Uterus (tissue), 4 donors: Measurements from ENCODE around the gene CIAO3. TPM values are rescaled to one million over a fixed set of nuclear protein-coding genes. Genes with fewer than 3 reads are reported as not detected.

Source experiments
- DNase-seq, 2 donors: peaks; one replicate each; pipeline ENCODE4 v3.0.0-alpha.2; 2019 to 2020
- H3K27ac ChIP-seq, 2 donors: fragments of 200-600 bp; sonication (generic); 1 replicate in 1 of 2; 2 replicates in 1 of 2; pipeline ENCODE4 v1.5.1; 2016 to 2018
- H3K27me3 ChIP-seq, 2 donors: fragments of 200-600 bp; sonication (generic); one replicate each; pipeline ENCODE4 v1.5.1; 2018 to 2019; ENCODE audit warnings: control low read depth in 1 of 2
- H3K36me3 ChIP-seq, 2 donors: fragments of 200-600 bp; sonication (generic); one replicate each; pipeline ENCODE4 v1.5.1; 2019; ENCODE audit warnings: control low read depth in 1 of 2
- H3K4me1 ChIP-seq, 2 donors: fragments of 200-600 bp; sonication (generic); one replicate each; pipeline ENCODE4 v1.5.1; 2018 to 2019; ENCODE audit warnings: control low read depth in 1 of 2
- H3K4me3 ChIP-seq, 2 donors: fragments of 200-600 bp; sonication (generic); 1 replicate in 1 of 2; 2 replicates in 1 of 2; pipeline ENCODE4 v1.5.1; 2018 to 2019; ENCODE audit warnings: mild to moderate bottlenecking in 1 of 2
- H3K9me3 ChIP-seq, 2 donors: fragments of 200-600 bp; sonication (generic); one replicate each; pipeline ENCODE4 v1.5.1; 2019; ENCODE audit warnings: control low read depth in 1 of 2
- CTCF ChIP-seq, 4 experiments: fragments of 200-600 bp in 2 of 4; fragments of 450-650 bp in 2 of 4; sonication (generic) in 2 of 4; IDR thresholded peaks; one replicate each; pipeline ENCODE4 v1.5.1; 2016 to 2019; ENCODE audit warnings: antibody characterized with exemption in 4 of 4, mild to moderate bottlenecking in 2 of 4, moderate library complexity in 1 of 4
- POLR2A ChIP-seq, 2 donors: fragments of 450-650 bp; IDR thresholded peaks; one replicate each; pipeline ENCODE4 v1.6.1; 2016; ENCODE audit warnings: antibody characterized with exemption in 2 of 2, mild to moderate bottlenecking in 1 of 2, moderate library complexity in 1 of 2
- intact Hi-C: fragments of 100-400 bp; cut with DNase I; formaldehyde crosslinking; loops from one replicate; pipeline ENCODE4 v1.15.1; 2023; ENCODE audit warnings: low total_unique reads
- total RNA-seq, 4 donors: library from RNA; depleted of rRNA in 3 of 4; stranded (reverse); fragments of >200 nt in 3 of 4; gene quantifications; one replicate each; pipeline versions ENCODE4 v1.1.0 to v1.2.4, GENCODE V29; 2014 to 2023
- donor health status: DM: yes; HTN: yes; CAD: no.

CIAO3 gene
- total RNA-seq, 4 donors from 2014 or later: 14.1 to 43.3 (median 25.0) TPM

GRCh38 chr16:720990-721764 is 19.6 kb downstream of the CIAO3 start, which contains the start of gene ANTKMT:
Gene ANTKMT (plus strand): TSS chr16:721146. CDS start chr16:721275, 129 bp downstream.
- intact Hi-C loops: no loop called here
- Histone ChIP-seq H3K9me3 (no peaks in the 10 kb centered on the region), H3K27ac (peak within 1 kb of the TSS; percentile 79 to 84), H3K4me3 (peak within 1 kb of the TSS; percentile 64 to 79), H3K36me3 (no peaks in the 10 kb centered on the region), H3K4me1 (peaks cover 3 to 20% of the 10 kb centered on the region in 2 donors), H3K27me3 (peaks cover 0 to 3% of the 10 kb centered on the region in 2 donors)
- DNase-seq: peak; percentile 57 to 78
- TF ChIP-seq CTCF (IDR thresholded peaks at IDR 0.05) (peak in 3 of 4 experiments; percentile 18 to 44 (median 27)), POLR2A (IDR thresholded peaks at IDR 0.05) (peak; percentile 33 to 67)

- peak; percentile 51 to 58 for DNase-seq
- Histone ChIP-seq H3K4me1 (peaks cover 5 to 26% of the 10 kb centered on the region in 2 donors), H3K27ac (peak overlapping the region; percentile 79 to 84), H3K9me3 (no peaks in the 10 kb centered on the region), H3K36me3 (no peaks in the 10 kb centered on the region), H3K27me3 (no peaks in the 10 kb centered on the region), H3K4me3 (peak overlapping the region; percentile 64 to 79)
- intact Hi-C loops: no loop called here
- TF ChIP-seq POLR2A (IDR thresholded peaks at IDR 0.05) (no peak), CTCF (IDR thresholded peaks at IDR 0.05) (no peak)
Observed at GRCh38 chr16:720447-720989, 20.3 kb downstream of the CIAO3 start.

GRCh38 chr16:719815-720446 is 20.9 kb downstream of the CIAO3 start:
- no peaks in the 10 kb centered on the region for H3K9me3 ChIP-seq
- no peaks in the 10 kb centered on the region for H3K36me3 ChIP-seq
- intact Hi-C loops: no loop called here
- TF ChIP-seq CTCF (IDR thresholded peaks at IDR 0.05): no peak
- no peak for TF ChIP-seq POLR2A (IDR thresholded peaks at IDR 0.05)
- no peak for DNase-seq
- H3K4me3 ChIP-seq: peak overlapping the region; percentile 64 to 79
- peak overlapping the region; percentile 79 to 84 for H3K27ac ChIP-seq
- H3K27me3 ChIP-seq: no peaks in the 10 kb centered on the region
- H3K4me1 ChIP-seq: peaks cover 5 to 29% of the 10 kb centered on the region in 2 donors

- TF ChIP-seq CTCF (IDR thresholded peaks at IDR 0.05): no peak
- no peak for TF ChIP-seq POLR2A (IDR thresholded peaks at IDR 0.05)
- no peak overlapping the region for H3K27ac ChIP-seq
- H3K9me3 ChIP-seq: no peaks in the 10 kb centered on the region
- H3K36me3 ChIP-seq: no peaks in the 10 kb centered on the region
- peaks cover 5 to 29% of the 10 kb centered on the region in 2 donors for H3K4me1 ChIP-seq
- intact Hi-C loops: no loop called here
- no peaks in the 10 kb centered on the region for H3K27me3 ChIP-seq
- H3K4me3 ChIP-seq: no peak overlapping the region
- DNase-seq: no peak
Observed at GRCh38 chr16:718922-719321, 21.9 kb downstream of the CIAO3 start.

GRCh38 chr16:718389-718788 is 22.4 kb downstream of the CIAO3 start:
- TF ChIP-seq CTCF (IDR thresholded peaks at IDR 0.05): no peak
- TF ChIP-seq POLR2A (IDR thresholded peaks at IDR 0.05): no peak
- Histone ChIP-seq H3K4me1 (peaks cover 5 to 29% of the 10 kb centered on the region in 2 donors), H3K27ac (no peak overlapping the region), H3K9me3 (no peaks in the 10 kb centered on the region), H3K36me3 (no peaks in the 10 kb centered on the region), H3K27me3 (no peaks in the 10 kb centered on the region), H3K4me3 (no peak overlapping the region)
- DNase-seq: no peak
- intact Hi-C loops: no loop called here
